ENCODE measurements around the gene AR. TPM values are rescaled to one million over a fixed set of nuclear protein-coding genes. Genes with fewer than 3 reads are reported as not detected.

Gene AR
- total RNA-seq, 2 donors from 2014 or later: 0.03 TPM; not detected in 1

GRCh38 chrX:67546496-67547423 lies 2.9 kb downstream of the AR start:
- peaks cover 17% of the 10 kb centered on the region for H3K27me3 Mint-ChIP-seq
- no peaks in the 10 kb centered on the region for H3K36me3 Mint-ChIP-seq (ENCODE audit: low read depth)
- no peaks in the 10 kb centered on the region for H3K4me1 Mint-ChIP-seq
- H3K27ac Mint-ChIP-seq: no peak overlapping the region
- no peak for ATAC-seq (replicated peaks)
- no peaks in the 10 kb centered on the region for H3K9me3 Mint-ChIP-seq
- peak overlapping the region; percentile 23 for H3K4me3 Mint-ChIP-seq

GRCh38 chrX:67555578-67556203 lies 11.9 kb downstream of the AR start:
- Mint-ChIP-seq H3K4me1 (no peaks in the 10 kb centered on the region), H3K4me3 (no peak overlapping the region), H3K27me3 (no peaks in the 10 kb centered on the region), H3K27ac (no peak overlapping the region), H3K9me3 (no peaks in the 10 kb centered on the region), H3K36me3 (ENCODE audit: low read depth) (no peaks in the 10 kb centered on the region)
- no peak for ATAC-seq (replicated peaks)

- no peak overlapping the region for H3K4me3 Mint-ChIP-seq
- no peak for ATAC-seq (replicated peaks)
- H3K9me3 Mint-ChIP-seq: no peaks in the 10 kb centered on the region
- no peaks in the 10 kb centered on the region for H3K27me3 Mint-ChIP-seq
- H3K4me1 Mint-ChIP-seq: no peaks in the 10 kb centered on the region
- H3K36me3 Mint-ChIP-seq (ENCODE audit: low read depth): no peaks in the 10 kb centered on the region
- H3K27ac Mint-ChIP-seq: no peak overlapping the region
These were observed 14.4 kb downstream of the AR start for GRCh38 chrX:67558267-67558666.

- no peaks in the 10 kb centered on the region for H3K27me3 Mint-ChIP-seq
- H3K36me3 Mint-ChIP-seq (ENCODE audit: low read depth): no peaks in the 10 kb centered on the region
- ATAC-seq (replicated peaks): no peak
- H3K4me3 Mint-ChIP-seq: no peak overlapping the region
- H3K9me3 Mint-ChIP-seq: no peaks in the 10 kb centered on the region
- no peak overlapping the region for H3K27ac Mint-ChIP-seq
- no peaks in the 10 kb centered on the region for H3K4me1 Mint-ChIP-seq
These were observed 19.9 kb downstream of the AR start for GRCh38 chrX:67563469-67564448.

- no peak overlapping the region for H3K4me3 Mint-ChIP-seq
- H3K9me3 Mint-ChIP-seq: no peaks in the 10 kb centered on the region
- no peaks in the 10 kb centered on the region for H3K27me3 Mint-ChIP-seq
- no peaks in the 10 kb centered on the region for H3K36me3 Mint-ChIP-seq (ENCODE audit: low read depth)
- no peak for ATAC-seq (replicated peaks)
- H3K4me1 Mint-ChIP-seq: no peaks in the 10 kb centered on the region
- no peak overlapping the region for H3K27ac Mint-ChIP-seq
These were observed 20.7 kb downstream of the AR start for GRCh38 chrX:67564475-67564874.

- Mint-ChIP-seq H3K4me1 (no peaks in the 10 kb centered on the region), H3K27me3 (no peaks in the 10 kb centered on the region), H3K4me3 (no peak overlapping the region), H3K36me3 (ENCODE audit: low read depth) (no peaks in the 10 kb centered on the region), H3K9me3 (no peaks in the 10 kb centered on the region), H3K27ac (no peak overlapping the region)
- no peak for ATAC-seq (replicated peaks)
These were observed 24.9 kb downstream of the AR start for GRCh38 chrX:67568769-67569168.

- Mint-ChIP-seq H3K36me3 (ENCODE audit: low read depth) (no peaks in the 10 kb centered on the region), H3K4me3 (no peak overlapping the region), H3K27me3 (no peaks in the 10 kb centered on the region), H3K4me1 (no peaks in the 10 kb centered on the region), H3K27ac (no peak overlapping the region), H3K9me3 (no peaks in the 10 kb centered on the region)
- no peak for ATAC-seq (replicated peaks)
These were observed 27.0 kb downstream of the AR start for GRCh38 chrX:67570839-67571238.

- Mint-ChIP-seq H3K4me1 (no peaks in the 10 kb centered on the region), H3K27me3 (no peaks in the 10 kb centered on the region), H3K4me3 (no peak overlapping the region), H3K36me3 (ENCODE audit: low read depth) (no peaks in the 10 kb centered on the region), H3K27ac (no peak overlapping the region), H3K9me3 (no peaks in the 10 kb centered on the region)
- ATAC-seq (replicated peaks): no peak
These were observed 30.9 kb downstream of the AR start for GRCh38 chrX:67574696-67575095.

- Mint-ChIP-seq H3K36me3 (ENCODE audit: low read depth) (no peaks in the 10 kb centered on the region), H3K9me3 (no peaks in the 10 kb centered on the region), H3K27me3 (no peaks in the 10 kb centered on the region), H3K4me1 (no peaks in the 10 kb centered on the region), H3K4me3 (no peak overlapping the region), H3K27ac (no peak overlapping the region)
- ATAC-seq (replicated peaks): no peak
These were observed 38.6 kb downstream of the AR start for GRCh38 chrX:67582436-67582835.

- no peaks in the 10 kb centered on the region for H3K36me3 Mint-ChIP-seq (ENCODE audit: low read depth)
- no peaks in the 10 kb centered on the region for H3K27me3 Mint-ChIP-seq
- H3K4me3 Mint-ChIP-seq: no peak overlapping the region
- no peak overlapping the region for H3K27ac Mint-ChIP-seq
- no peak for ATAC-seq (replicated peaks)
- no peaks in the 10 kb centered on the region for H3K4me1 Mint-ChIP-seq
- H3K9me3 Mint-ChIP-seq: no peaks in the 10 kb centered on the region
These were observed 39.4 kb downstream of the AR start for GRCh38 chrX:67583171-67583570.

- Mint-ChIP-seq H3K27ac (no peak overlapping the region), H3K27me3 (no peaks in the 10 kb centered on the region), H3K4me1 (no peaks in the 10 kb centered on the region), H3K4me3 (no peak overlapping the region), H3K36me3 (ENCODE audit: low read depth) (no peaks in the 10 kb centered on the region), H3K9me3 (no peaks in the 10 kb centered on the region)
- ATAC-seq (replicated peaks): no peak
These were observed 41.6 kb downstream of the AR start for GRCh38 chrX:67585401-67585800.

GRCh38 chrX:67587946-67588624 lies 44.3 kb downstream of the AR start:
- no peak for ATAC-seq (replicated peaks)
- H3K9me3 Mint-ChIP-seq: no peaks in the 10 kb centered on the region
- no peak overlapping the region for H3K4me3 Mint-ChIP-seq
- H3K36me3 Mint-ChIP-seq (ENCODE audit: low read depth): no peaks in the 10 kb centered on the region
- H3K4me1 Mint-ChIP-seq: no peaks in the 10 kb centered on the region
- no peaks in the 10 kb centered on the region for H3K27me3 Mint-ChIP-seq
- H3K27ac Mint-ChIP-seq: no peak overlapping the region

- Mint-ChIP-seq H3K27me3 (no peaks in the 10 kb centered on the region), H3K36me3 (ENCODE audit: low read depth) (no peaks in the 10 kb centered on the region), H3K9me3 (no peaks in the 10 kb centered on the region), H3K27ac (no peak overlapping the region), H3K4me1 (no peaks in the 10 kb centered on the region), H3K4me3 (no peak overlapping the region)
- no peak for ATAC-seq (replicated peaks)
These were observed 53.3 kb downstream of the AR start for GRCh38 chrX:67596839-67597790.

All from activated T-helper 17 cell treated with anti-CD3 and anti-CD28 coated beads, Interleukin-2, amount 50 U/mL, for 72 hours (primary cell).